ENCODE results near the gene GRB7. TPM values are rescaled to one million over a fixed set of nuclear protein-coding genes. Genes with fewer than 3 reads are reported as not detected.
"Not testable (repeated sequence)": the region's sequence is repeated elsewhere in the genome, so short reads cannot be mapped to it uniquely, and the experiment has no call there.

GRB7 gene
- total RNA-seq, 1 experiment from 2014 or later, result 0.11 TPM

- DNase-seq (ENCODE audit: low read depth, low spot score), result no peak
- in situ Hi-C loops (cut with HindIII; ENCODE audit: low pct_unique_long_range_greater_than_20kb, low sequenced_read_pairs), result no loop called here
These were observed 18.8 kb downstream of the GRB7 start for GRCh38 chr17:39756380-39757079.

GRCh38 chr17:39757176-39757662 lies 19.5 kb downstream of the GRB7 start:
- no peak for DNase-seq (ENCODE audit: low read depth, low spot score)
- in situ Hi-C loops (cut with HindIII; ENCODE audit: low pct_unique_long_range_greater_than_20kb, low sequenced_read_pairs), result no loop called here

- in situ Hi-C loops (cut with HindIII; ENCODE audit: low pct_unique_long_range_greater_than_20kb, low sequenced_read_pairs), result no loop called here
- DNase-seq (ENCODE audit: low read depth, low spot score), result no peak
These were observed 20.5 kb downstream of the GRB7 start for GRCh38 chr17:39757931-39758873.

GRCh38 chr17:39759204-39759603 lies 21.5 kb downstream of the GRB7 start:
- no peak for DNase-seq (ENCODE audit: low read depth, low spot score)
- in situ Hi-C loops (cut with HindIII; ENCODE audit: low pct_unique_long_range_greater_than_20kb, low sequenced_read_pairs), result no loop called here

- no peak for DNase-seq (ENCODE audit: low read depth, low spot score)
- in situ Hi-C loops (cut with HindIII; ENCODE audit: low pct_unique_long_range_greater_than_20kb, low sequenced_read_pairs), result no loop called here
These were observed 24.2 kb downstream of the GRB7 start for GRCh38 chr17:39761861-39762496.

- in situ Hi-C loops (cut with HindIII; ENCODE audit: low pct_unique_long_range_greater_than_20kb, low sequenced_read_pairs), result no loop called here
These were observed 25.5 kb downstream of the GRB7 start for GRCh38 chr17:39763051-39763820.

GRCh38 chr17:39764171-39764570 lies 26.4 kb downstream of the GRB7 start:
- in situ Hi-C loops (cut with HindIII; ENCODE audit: low pct_unique_long_range_greater_than_20kb, low sequenced_read_pairs); DNase-seq (ENCODE audit: low read depth, low spot score): not testable (repeated sequence)

More at GRCh38 chr17:39763051-39763820, 25.5 kb downstream of the GRB7 start:
- no peak for DNase-seq (ENCODE audit: low read depth, low spot score)

GRCh38 chr17:39765175-39765574 lies 27.4 kb downstream of the GRB7 start:
- in situ Hi-C loops (cut with HindIII; ENCODE audit: low pct_unique_long_range_greater_than_20kb, low sequenced_read_pairs), result no loop called here
- no peak for DNase-seq (ENCODE audit: low read depth, low spot score)

GRCh38 chr17:39765766-39766165 lies 28.0 kb downstream of the GRB7 start:
- in situ Hi-C loops (cut with HindIII; ENCODE audit: low pct_unique_long_range_greater_than_20kb, low sequenced_read_pairs), result no loop called here
- no peak for DNase-seq (ENCODE audit: low read depth, low spot score)

- in situ Hi-C loops (cut with HindIII; ENCODE audit: low pct_unique_long_range_greater_than_20kb, low sequenced_read_pairs), result no loop called here
- DNase-seq (ENCODE audit: low read depth, low spot score), result no peak
These were observed 29.4 kb downstream of the GRB7 start for GRCh38 chr17:39767147-39767546.

GRCh38 chr17:39769974-39770587 lies 32.3 kb downstream of the GRB7 start:
- no peak for DNase-seq (ENCODE audit: low read depth, low spot score)
- in situ Hi-C loops (cut with HindIII; ENCODE audit: low pct_unique_long_range_greater_than_20kb, low sequenced_read_pairs), result no loop called here

- DNase-seq (ENCODE audit: low read depth, low spot score), result no peak
- in situ Hi-C loops (cut with HindIII; ENCODE audit: low pct_unique_long_range_greater_than_20kb, low sequenced_read_pairs), result no loop called here
These were observed 34.7 kb downstream of the GRB7 start for GRCh38 chr17:39772415-39772814.

GRCh38 chr17:39772987-39773934 lies 35.5 kb downstream of the GRB7 start:
- in situ Hi-C loops (cut with HindIII; ENCODE audit: low pct_unique_long_range_greater_than_20kb, low sequenced_read_pairs), result no loop called here
- no peak for DNase-seq (ENCODE audit: low read depth, low spot score)

GRCh38 chr17:39774047-39774446 lies 36.3 kb downstream of the GRB7 start:
- no peak for DNase-seq (ENCODE audit: low read depth, low spot score)
- in situ Hi-C loops (cut with HindIII; ENCODE audit: low pct_unique_long_range_greater_than_20kb, low sequenced_read_pairs), result no loop called here

GRCh38 chr17:39775031-39775430 lies 37.3 kb downstream of the GRB7 start:
- DNase-seq (ENCODE audit: low read depth, low spot score), result no peak
- in situ Hi-C loops (cut with HindIII; ENCODE audit: low pct_unique_long_range_greater_than_20kb, low sequenced_read_pairs), result no loop called here

GRCh38 chr17:39776252-39776651 lies 38.5 kb downstream of the GRB7 start:
- in situ Hi-C loops (cut with HindIII; ENCODE audit: low pct_unique_long_range_greater_than_20kb, low sequenced_read_pairs), result no loop called here
- no peak for DNase-seq (ENCODE audit: low read depth, low spot score)
